Left renal cortex interstitium (tissue), 4 donors: ENCODE measurements around the gene PRSS58. TPM values are rescaled to one million over a fixed set of nuclear protein-coding genes. Genes with fewer than 3 reads are reported as not detected.

ENCODE experiments used
- DNase-seq, 4 donors: peaks; one replicate each; pipeline ENCODE4 v3.0.0-alpha.2; 2013; ENCODE audit warnings: low read depth in 4 of 4, low spot score in 2 of 4, missing footprints in 1 of 4
- polyA plus RNA-seq, 4 donors: library from polyadenylated mRNA; unstranded; fragments of 120-200 nt; gene quantifications; one replicate each; pipeline ENCODE4 v1.2.1, GENCODE V29; 2013; ENCODE audit not compliant: insufficient read length in 4 of 4

The PRSS58 gene
- polyA plus RNA-seq, 4 donors: not detected

DNA sequence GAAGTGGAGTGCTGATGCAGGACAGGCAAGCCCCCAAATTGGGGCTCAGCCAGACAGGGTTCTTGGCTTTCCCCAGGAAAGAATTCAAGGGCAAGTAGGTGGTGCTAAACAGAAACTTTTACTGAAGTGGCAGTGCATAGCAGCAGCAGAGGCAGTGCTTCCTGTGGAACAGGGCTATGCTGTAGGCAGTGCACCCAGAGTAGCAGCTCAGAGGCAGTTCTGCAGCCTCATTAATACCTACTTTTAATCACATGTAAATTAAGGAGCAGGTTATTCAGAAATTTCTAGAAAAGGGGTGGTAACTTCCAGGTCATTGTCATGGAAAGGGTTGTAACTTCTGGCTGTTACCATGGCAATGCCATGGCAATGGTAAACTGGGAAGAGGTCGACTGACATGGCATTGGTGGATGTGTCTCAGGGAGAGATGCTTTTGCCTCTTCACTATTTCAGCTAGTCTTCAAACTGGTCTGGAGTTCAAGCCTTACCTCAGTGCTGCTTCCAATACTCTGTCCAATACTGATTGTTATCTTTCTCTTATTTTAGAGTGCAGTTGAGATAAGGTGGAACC, 29.2 kb downstream of the PRSS58 start:
- no peak for DNase-seq

Other genes starting within 250 kb of the PRSS58 start
- under 1 TPM; 0.40 to 0.79 (median 0.64) TPM for gene MGAM2, start 146.3 kb downstream of the PRSS58 start, polyA plus RNA-seq